ENCODE measurements around the gene HNRNPUL1. TPM values are rescaled to one million over a fixed set of nuclear protein-coding genes. Genes with fewer than 3 reads are reported as not detected.

The HNRNPUL1 gene
- total RNA-seq, 1 experiment from 2014 or later: 201 TPM

- no peak overlapping the region for H3K9ac ChIP-seq (ENCODE audit: low read length)
- CTCF ChIA-PET: interaction anchor here (1.2 kb wide), 1 partner anchor 24 kb away, joined by 3 read pairs; no protein-coding TSS in a partner anchor
- intact Hi-C loops (cut with micrococcal nuclease): no loop called here
- H3K27me3 ChIP-seq (ENCODE audit: insufficient read depth, low read length): no peaks in the 10 kb centered on the region
- BruUV-seq (replicated peaks): no TSS peak
- H3K27ac ChIP-seq (ENCODE audit: low read depth, low read length): no peak overlapping the region
- no peak overlapping the region for H3K4me3 ChIP-seq (replicated peaks in 1 of 2; ENCODE audit: low read depth in 1 of 2, low read length in 2 of 2)
- H3K79me2 ChIP-seq (ENCODE audit: insufficient read depth, low read length): no peaks in the 10 kb centered on the region
- TF ChIP-seq ZFX (IDR thresholded peaks at IDR 0.05) (no peak), ZNF274 (IDR thresholded peaks at IDR 0.05; ENCODE audit: low read depth, low read length) (no peak), CEBPB (IDR thresholded peaks at IDR 0.05; ENCODE audit: low read depth) (no peak), EZH2phosphoT487 (IDR thresholded peaks at IDR 0.05; ENCODE audit: borderline replicate concordance) (no peak), ELF1 (IDR thresholded peaks at IDR 0.05; ENCODE audit: borderline replicate concordance, low read depth) (no peak), CTCF (IDR thresholded peaks at IDR 0.05 in 2 of 3, conservative IDR thresholded peaks at IDR 0.05 in 1 of 3; ENCODE audit: borderline replicate concordance in 1 of 3, insufficient read depth in 1 of 3, low read depth in 2 of 3, low read length in 2 of 3) (no peak), CBX3 (IDR thresholded peaks at IDR 0.05; ENCODE audit: low read depth) (no peak)
- TF ChIP-seq, protein P1, sequence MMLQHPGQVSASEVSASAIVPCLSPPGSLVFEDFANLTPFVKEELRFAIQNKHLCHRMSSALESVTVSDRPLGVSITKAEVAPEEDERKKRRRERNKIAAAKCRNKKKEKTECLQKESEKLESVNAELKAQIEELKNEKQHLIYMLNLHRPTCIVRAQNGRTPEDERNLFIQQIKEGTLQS (IDR thresholded peaks at IDR 0.05): no peak
- TF ChIP-seq, protein P2, sequence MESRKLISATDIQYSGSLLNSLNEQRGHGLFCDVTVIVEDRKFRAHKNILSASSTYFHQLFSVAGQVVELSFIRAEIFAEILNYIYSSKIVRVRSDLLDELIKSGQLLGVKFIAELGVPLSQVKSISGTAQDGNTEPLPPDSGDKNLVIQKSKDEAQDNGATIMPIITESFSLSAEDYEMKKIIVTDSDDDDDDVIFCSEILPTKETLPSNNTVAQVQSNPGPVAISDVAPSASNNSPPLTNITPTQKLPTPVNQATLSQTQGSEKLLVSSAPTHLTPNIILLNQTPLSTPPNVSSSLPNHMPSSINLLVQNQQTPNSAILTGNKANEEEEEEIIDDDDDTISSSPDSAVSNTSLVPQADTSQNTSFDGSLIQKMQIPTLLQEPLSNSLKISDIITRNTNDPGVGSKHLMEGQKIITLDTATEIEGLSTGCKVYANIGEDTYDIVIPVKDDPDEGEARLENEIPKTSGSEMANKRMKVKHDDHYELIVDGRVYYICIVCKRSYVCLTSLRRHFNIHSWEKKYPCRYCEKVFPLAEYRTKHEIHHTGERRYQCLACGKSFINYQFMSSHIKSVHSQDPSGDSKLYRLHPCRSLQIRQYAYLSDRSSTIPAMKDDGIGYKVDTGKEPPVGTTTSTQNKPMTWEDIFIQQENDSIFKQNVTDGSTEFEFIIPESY (IDR thresholded peaks at IDR 0.05; ENCODE audit: extremely low read depth, insufficient replicate concordance, low read length): no peak
- H3K36me3 ChIP-seq (ENCODE audit: control insufficient read depth in 1 of 2, insufficient read depth in 2 of 2, low read length in 2 of 2): peaks cover 4 to 62% of the 10 kb centered on the region in 2 experiments; a peak in 3 of 4 replicates
- no peak overlapping the region for H3K4me2 ChIP-seq (ENCODE audit: low read length)
- no peaks in the 10 kb centered on the region for H4K20me1 ChIP-seq (ENCODE audit: insufficient read depth)
- ATAC-seq (no peak), DNase-seq (ENCODE audit: low read depth, low spot score) (no peak)
- POLR2A ChIA-PET: no interaction called here
- no peaks in the 10 kb centered on the region for H3K9me3 ChIP-seq (ENCODE audit: control insufficient read depth in 1 of 2, insufficient read depth in 1 of 2, low read depth in 1 of 2, low read length in 2 of 2)
- no peak overlapping the region for H2AFZ ChIP-seq (ENCODE audit: low read depth, low read length, poor library complexity, severe bottlenecking)
- H3K4me1 ChIP-seq (ENCODE audit: control insufficient read depth in 1 of 2, insufficient read depth in 2 of 2, low read length in 2 of 2): no peaks in the 10 kb centered on the region
- RAD21 ChIA-PET (ENCODE audit: low non-redundant PET in 1 of 2, low total read pairs in 2 of 2, uncharacterized antibody in 2 of 2, unreplicated experiment in 2 of 2): no interaction called here
- no peaks in the 10 kb centered on the region for H3K9me2 ChIP-seq (ENCODE audit: insufficient read depth)
These were observed 25.9 kb upstream of the HNRNPUL1 start for GRCh38 chr19:41238244-41238643.

Measured in HCT116 (cell line).